CD14-positive monocyte (primary cell): ENCODE measurements around the gene UBE2E2. TPM values are rescaled to one million over a fixed set of nuclear protein-coding genes. Genes with fewer than 3 reads are reported as not detected.

Source experiments
- DNase-seq, 3 donors: peaks; one replicate each; pipeline ENCODE4 v3.0.0-alpha.2; 2011 to 2022
- H2AFZ ChIP-seq: 2 replicates; pipeline ENCODE4 v1.6.0; 2012; ENCODE audit warnings: mild to moderate bottlenecking, low read depth, low read length, inconsistent platforms; ENCODE audit not compliant: insufficient read depth, poor library complexity, severe bottlenecking
- H3K27ac ChIP-seq, 2 donors: 1 replicate in 1 of 2; 2 replicates in 1 of 2; pipeline ENCODE4 v1.5.1; 2012 to 2013; ENCODE audit warnings: low read length in 2 of 2, control low read depth in 1 of 2, inconsistent platforms in 1 of 2, low read depth in 1 of 2, mild to moderate bottlenecking in 1 of 2
- H3K27me3 ChIP-seq, 2 donors: one replicate each; pipeline versions ENCODE4 v1.6.0 to v1.6.1; 2011 to 2013; ENCODE audit warnings: low read length in 2 of 2; ENCODE audit not compliant: control insufficient read depth in 2 of 2, insufficient read depth in 2 of 2
- H3K36me3 ChIP-seq, 2 donors: replicated peaks in 1 of 2; 1 replicate in 1 of 2; 2 replicates in 1 of 2; pipeline versions ENCODE4 v1.5.1 to v1.6.1; 2012 to 2013; ENCODE audit warnings: low read length in 2 of 2, control low read depth in 1 of 2, inconsistent platforms in 1 of 2, mild to moderate bottlenecking in 1 of 2; ENCODE audit not compliant: insufficient read depth in 2 of 2, control insufficient read depth in 1 of 2
- H3K4me1 ChIP-seq, 2 donors: 1 replicate in 1 of 2; 2 replicates in 1 of 2; pipeline versions ENCODE4 v1.5.1 to v1.6.1; 2012 to 2013; ENCODE audit warnings: low read length in 2 of 2, control low read depth in 1 of 2, inconsistent platforms in 1 of 2, mild to moderate bottlenecking in 1 of 2, moderate library complexity in 1 of 2; ENCODE audit not compliant: insufficient read depth in 2 of 2, control insufficient read depth in 1 of 2
- H3K4me2 ChIP-seq: replicated peaks from 2 replicates; pipeline ENCODE3; 2012; ENCODE audit warnings: low read length, moderate library complexity, mild to moderate bottlenecking; ENCODE audit not compliant: poor library complexity, severe bottlenecking; ENCODE audit errors: extremely low read depth
- H3K4me3 ChIP-seq, 3 experiments: fragments of 200-600 bp in 1 of 3; sonication (generic) in 1 of 3; replicated peaks in 1 of 3; 1 replicate in 2 of 3; 2 replicates in 1 of 3; pipeline ENCODE4 v1.5.1; 2011 to 2013; ENCODE audit warnings: low read length in 3 of 3, mild to moderate bottlenecking in 3 of 3, control low read depth in 2 of 3, low read depth in 2 of 3, inconsistent platforms in 1 of 3, moderate library complexity in 1 of 3
- H3K79me2 ChIP-seq: 2 replicates; pipeline ENCODE4 v1.6.0; 2012; ENCODE audit warnings: mild to moderate bottlenecking, control low read depth, inconsistent platforms, low read length, moderate library complexity; ENCODE audit not compliant: insufficient read depth
- H3K9ac ChIP-seq: 2 replicates; pipeline ENCODE4 v1.6.0; 2017; ENCODE audit warnings: low read length, mild to moderate bottlenecking; ENCODE audit not compliant: insufficient read depth, poor library complexity, severe bottlenecking
- H3K9me3 ChIP-seq, 2 donors: replicated peaks in 1 of 2; 1 replicate in 1 of 2; 2 replicates in 1 of 2; pipeline versions ENCODE4 v1.5.1 to v1.6.1; 2012 to 2013; ENCODE audit warnings: low read length in 2 of 2, control low read depth in 1 of 2; ENCODE audit not compliant: control insufficient read depth in 1 of 2, insufficient read depth in 1 of 2
- H4K20me1 ChIP-seq: 2 replicates; pipeline ENCODE4 v1.6.0; 2012; ENCODE audit warnings: mild to moderate bottlenecking, low read length, control low read depth, moderate library complexity; ENCODE audit not compliant: insufficient read depth
- H3K27ac Mint-ChIP-seq, 7 donors: one replicate each; pipeline ENCODE4 v1.8.0; 2020; ENCODE audit warnings: mild to moderate bottlenecking in 7 of 7, mixed read lengths in 7 of 7, moderate library complexity in 6 of 7, inconsistent platforms in 2 of 7
- H3K27me3 Mint-ChIP-seq, 3 donors: one replicate each; pipeline ENCODE4 v1.8.0; 2021 to 2022; ENCODE audit warnings: low read depth in 3 of 3, mild to moderate bottlenecking in 3 of 3, mixed read lengths in 3 of 3, moderate library complexity in 3 of 3, inconsistent platforms in 1 of 3
- H3K36me3 Mint-ChIP-seq, 2 donors: one replicate each; pipeline ENCODE4 v1.8.0; 2020; ENCODE audit warnings: mixed read lengths in 2 of 2, inconsistent platforms in 1 of 2, mild to moderate bottlenecking in 1 of 2
- H3K4me1 Mint-ChIP-seq: one replicate; pipeline ENCODE4 v1.8.0; 2020; ENCODE audit warnings: mild to moderate bottlenecking, mixed read lengths
- H3K4me3 Mint-ChIP-seq, 2 donors: one replicate each; pipeline ENCODE4 v1.8.0; 2020; ENCODE audit warnings: mild to moderate bottlenecking in 2 of 2, mixed read lengths in 2 of 2, moderate library complexity in 1 of 2
- H3K9me3 Mint-ChIP-seq, 7 donors: one replicate each; pipeline ENCODE4 v1.8.0; 2020 to 2022; ENCODE audit warnings: mixed read lengths in 7 of 7, mild to moderate bottlenecking in 6 of 7, moderate library complexity in 6 of 7, inconsistent platforms in 2 of 7
- WGBS: methylation state at CpG from one replicate; pipeline ENCODE4 v1.1.5; 2013; ENCODE audit warnings: missing lambda C conversion rate; ENCODE audit not compliant: insufficient coverage; 5-methylcytosine and 5-hydroxymethylcytosine counted together
- intact Hi-C, 2 donors: fragments of 100-400 bp; cut with micrococcal nuclease; formaldehyde crosslinking; loops; one replicate each; pipeline versions ENCODE4 v1.15.0 to v1.15.1; 2023
- polyA plus RNA-seq, 3 donors: library from polyadenylated mRNA; depleted of rRNA in 1 of 3; unstranded in 2 of 3; stranded (reverse) in 1 of 3; fragments of 300-500 nt in 2 of 3; fragments of >200 nt in 1 of 3; fragmentation: Illumina TruSeq in 2 of 3; gene quantifications; 1 replicate in 2 of 3; 2 replicates in 1 of 3; pipeline ENCODE4 v1.2.3, GENCODE V29; 2012 to 2021
- TF ChIP-seq, protein P1 (sequence below): fragments of 200-600 bp; IDR thresholded peaks from one replicate; pipeline ENCODE4 v1.8.0; 2022; ENCODE audit warnings: antibody characterized with exemption, mild to moderate bottlenecking

Gene UBE2E2
- polyA plus RNA-seq, 3 donors: 25.8 to 78.0 (median 66.3) TPM

DNA sequence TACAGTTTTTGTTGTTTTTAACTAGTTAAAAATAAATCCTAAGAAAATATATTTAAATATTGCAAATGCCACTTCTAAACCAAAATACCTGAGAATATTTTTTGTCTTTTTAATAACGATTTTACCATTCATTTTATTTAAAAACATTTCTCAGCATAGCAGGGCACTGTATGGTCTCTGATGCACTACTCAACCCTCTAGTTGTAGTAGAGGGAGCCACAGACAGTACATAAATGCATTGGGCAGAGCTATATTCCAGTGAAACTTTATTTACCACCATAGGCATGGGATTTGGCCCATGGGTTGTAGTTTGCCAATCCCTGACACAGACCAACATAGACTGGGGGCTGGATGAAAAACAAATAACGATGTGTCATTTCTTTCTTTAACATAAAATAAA lies 388.2 kb downstream of the UBE2E2 start:
- Mint-ChIP-seq H3K27me3 (peaks cover 0 to 3% (median 0%) of the 10 kb centered on the region in 3 donors), H3K4me1 (no peaks in the 10 kb centered on the region), H3K36me3 (peaks cover 16 to 19% of the 10 kb centered on the region in 2 donors), H3K27ac (no peak overlapping the region), H3K4me3 (no peak overlapping the region), H3K9me3 (peaks cover 0 to 3% (median 2%) of the 10 kb centered on the region in 7 donors)
- Histone ChIP-seq H2AFZ (no peak overlapping the region), H3K4me1 (no peaks in the 10 kb centered on the region), H3K36me3 (peaks cover 3 to 5% of the 10 kb centered on the region in 2 donors), H3K27ac (no peak overlapping the region), H3K79me2 (no peaks in the 10 kb centered on the region), H3K9me3 (no peaks in the 10 kb centered on the region), H3K4me2 (no peak overlapping the region), H3K9ac (no peak overlapping the region), H3K4me3 (no peak overlapping the region), H4K20me1 (no peaks in the 10 kb centered on the region), H3K27me3 (no peaks in the 10 kb centered on the region)
- no peak for DNase-seq
- intact Hi-C loops: no loop called here
- TF ChIP-seq, protein P1, sequence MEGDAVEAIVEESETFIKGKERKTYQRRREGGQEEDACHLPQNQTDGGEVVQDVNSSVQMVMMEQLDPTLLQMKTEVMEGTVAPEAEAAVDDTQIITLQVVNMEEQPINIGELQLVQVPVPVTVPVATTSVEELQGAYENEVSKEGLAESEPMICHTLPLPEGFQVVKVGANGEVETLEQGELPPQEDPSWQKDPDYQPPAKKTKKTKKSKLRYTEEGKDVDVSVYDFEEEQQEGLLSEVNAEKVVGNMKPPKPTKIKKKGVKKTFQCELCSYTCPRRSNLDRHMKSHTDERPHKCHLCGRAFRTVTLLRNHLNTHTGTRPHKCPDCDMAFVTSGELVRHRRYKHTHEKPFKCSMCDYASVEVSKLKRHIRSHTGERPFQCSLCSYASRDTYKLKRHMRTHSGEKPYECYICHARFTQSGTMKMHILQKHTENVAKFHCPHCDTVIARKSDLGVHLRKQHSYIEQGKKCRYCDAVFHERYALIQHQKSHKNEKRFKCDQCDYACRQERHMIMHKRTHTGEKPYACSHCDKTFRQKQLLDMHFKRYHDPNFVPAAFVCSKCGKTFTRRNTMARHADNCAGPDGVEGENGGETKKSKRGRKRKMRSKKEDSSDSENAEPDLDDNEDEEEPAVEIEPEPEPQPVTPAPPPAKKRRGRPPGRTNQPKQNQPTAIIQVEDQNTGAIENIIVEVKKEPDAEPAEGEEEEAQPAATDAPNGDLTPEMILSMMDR: no peak
- WGBS: no CpG with 5 or more reads among the region's 2 CpGs

DNA sequence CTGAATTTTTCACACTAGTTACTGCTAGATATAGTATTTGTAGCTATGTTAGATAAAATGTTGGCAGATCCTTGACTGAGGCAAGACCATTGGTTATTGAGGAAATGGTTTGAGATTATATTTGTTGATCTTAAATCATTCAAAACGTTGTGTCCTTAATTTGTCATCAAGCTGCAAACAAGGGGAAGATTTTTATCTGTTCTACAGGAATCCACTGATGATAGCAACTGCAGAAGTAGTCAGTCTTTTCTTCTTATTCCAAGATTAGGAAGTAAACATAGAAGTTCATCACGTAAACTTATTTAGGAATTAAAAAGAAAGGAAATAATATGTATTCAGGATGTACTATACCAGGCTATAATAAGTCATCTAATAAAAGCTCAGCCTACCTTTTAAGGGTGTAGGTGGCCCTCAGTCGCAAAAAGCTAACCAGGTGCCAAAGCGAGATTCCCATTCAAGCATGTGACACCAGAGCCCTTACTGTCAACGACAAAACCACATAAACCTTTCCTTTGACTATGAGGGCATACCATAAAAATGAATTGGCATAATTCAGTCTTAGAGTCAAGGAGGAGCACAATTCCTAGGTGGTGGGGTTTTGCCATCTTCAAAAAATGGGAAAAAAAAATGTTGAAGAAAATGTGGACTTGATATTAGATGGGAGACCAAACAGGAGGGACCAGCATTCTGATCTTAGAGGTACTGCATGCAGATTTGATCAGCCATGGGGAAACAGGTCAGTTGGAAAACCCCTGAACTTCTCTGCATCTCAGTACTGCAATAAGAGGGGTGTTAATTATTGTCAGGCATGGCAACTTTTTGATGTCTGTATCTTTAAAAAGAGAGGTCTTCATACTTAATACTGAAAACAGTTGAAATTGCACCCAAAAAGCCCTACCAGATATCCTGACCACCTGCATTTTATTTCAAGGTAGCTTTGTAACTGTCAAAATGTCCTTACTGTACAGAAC lies 390.1 kb downstream of the UBE2E2 start:
- WGBS: no CpG with 5 or more reads among the region's 5 CpGs
- Histone ChIP-seq H2AFZ (no peak overlapping the region), H3K79me2 (no peaks in the 10 kb centered on the region), H3K27me3 (no peaks in the 10 kb centered on the region), H4K20me1 (no peaks in the 10 kb centered on the region), H3K27ac (no peak overlapping the region), H3K4me2 (no peak overlapping the region), H3K4me1 (no peaks in the 10 kb centered on the region), H3K9me3 (no peaks in the 10 kb centered on the region), H3K36me3 (peaks cover 3 to 5% of the 10 kb centered on the region in 2 donors), H3K4me3 (no peak overlapping the region), H3K9ac (no peak overlapping the region)
- intact Hi-C loops: no loop called here
- peaks cover 20 to 23% of the 10 kb centered on the region in 2 donors for H3K36me3 Mint-ChIP-seq
- H3K27ac Mint-ChIP-seq: no peak overlapping the region
- no peak overlapping the region for H3K4me3 Mint-ChIP-seq
- DNase-seq: no peak
- H3K4me1 Mint-ChIP-seq: no peaks in the 10 kb centered on the region
- peaks cover 0 to 7% (median 3%) of the 10 kb centered on the region in 7 donors for H3K9me3 Mint-ChIP-seq
- TF ChIP-seq, protein P1: no peak
- peaks cover 0 to 3% (median 0%) of the 10 kb centered on the region in 3 donors for H3K27me3 Mint-ChIP-seq
